ENCODE measurements around the gene TIMM29. TPM values are rescaled to one million over a fixed set of nuclear protein-coding genes. Genes with fewer than 3 reads are reported as not detected.

The TIMM29 gene
- total RNA-seq, 2 experiments from 2014 or later: 22.6 to 24.8 TPM

GRCh38 chr19:10921199-10921909 lies 7.3 kb upstream of the TIMM29 start:
- no peak for TF ChIP-seq CTCF (IDR thresholded peaks at IDR 0.05)
- no peaks in the 10 kb centered on the region for H3K27me3 ChIP-seq (ENCODE audit: control insufficient read depth in 1 of 2, insufficient read depth in 2 of 2, low read length in 2 of 2)
- H3K4me1 Mint-ChIP-seq (ENCODE audit: low read depth): no peaks in the 10 kb centered on the region
- ATAC-seq (ENCODE audit: poor library complexity) (no peak), DNase-seq (no peak)
- no peak overlapping the region for H3K27ac Mint-ChIP-seq
- H3K4me3 ChIP-seq (ENCODE audit: low read length): no peak overlapping the region
- ChIA-PET CTCF (no interaction called here), POLR2A (no interaction called here)
- no peaks in the 10 kb centered on the region for H3K9me3 ChIP-seq (ENCODE audit: control insufficient read depth in 1 of 2, insufficient read depth in 1 of 2, low read length in 2 of 2)
- H3K27me3 Mint-ChIP-seq: no peaks in the 10 kb centered on the region
- no peaks in the 10 kb centered on the region for H3K9me3 Mint-ChIP-seq
- intact Hi-C loops (cut with DNase I, micrococcal nuclease): loop anchor here (10.0 kb wide), 2 partner anchors 47 to 453 kb away; partner anchors contain the start of genes CARM1 (in 1 of the 2) and SWSAP1 (in 1 of the 2)
- H3K36me3 ChIP-seq (ENCODE audit: insufficient read depth, low read length): peaks cover 43% of the 10 kb centered on the region
- no peaks in the 10 kb centered on the region for H3K4me1 ChIP-seq (ENCODE audit: insufficient read depth, low read length)
- no peak overlapping the region for H3K27ac ChIP-seq (ENCODE audit: low read depth in 1 of 2, low read length in 2 of 2)
- peaks cover 42% of the 10 kb centered on the region for H3K36me3 Mint-ChIP-seq (ENCODE audit: low read depth)
- H3K4me3 Mint-ChIP-seq: no peak overlapping the region

- ATAC-seq (ENCODE audit: poor library complexity) (no peak), DNase-seq (peak in 1 of 14 experiments; percentile 18)
- Mint-ChIP-seq H3K27me3 (no peaks in the 10 kb centered on the region), H3K4me1 (ENCODE audit: low read depth) (peaks cover under 1% of the 10 kb centered on the region), H3K36me3 (ENCODE audit: low read depth) (peaks cover 42% of the 10 kb centered on the region), H3K4me3 (no peak overlapping the region), H3K9me3 (no peaks in the 10 kb centered on the region), H3K27ac (no peak overlapping the region)
- ChIA-PET POLR2A (no interaction called here), CTCF (no interaction called here)
- no peak overlapping the region for H3K4me3 ChIP-seq (ENCODE audit: low read length)
- H3K36me3 ChIP-seq (ENCODE audit: insufficient read depth, low read length): peaks cover 40% of the 10 kb centered on the region
- peaks cover under 1% of the 10 kb centered on the region for H3K4me1 ChIP-seq (ENCODE audit: insufficient read depth, low read length)
- intact Hi-C loops (cut with DNase I, micrococcal nuclease): loop anchor here (10.0 kb wide), 2 partner anchors 47 to 453 kb away; partner anchors contain the start of genes CARM1 (in 1 of the 2) and SWSAP1 (in 1 of the 2)
- H3K9me3 ChIP-seq (ENCODE audit: control insufficient read depth in 1 of 2, insufficient read depth in 1 of 2, low read length in 2 of 2): no peaks in the 10 kb centered on the region
- H3K27me3 ChIP-seq (ENCODE audit: control insufficient read depth in 1 of 2, insufficient read depth in 2 of 2, low read length in 2 of 2): no peaks in the 10 kb centered on the region
- no peak overlapping the region for H3K27ac ChIP-seq (ENCODE audit: low read depth in 1 of 2, low read length in 2 of 2)
- TF ChIP-seq CTCF (IDR thresholded peaks at IDR 0.05): no peak
Measured at GRCh38 chr19:10921910-10922637, 6.5 kb upstream of the TIMM29 start.

GRCh38 chr19:10922638-10923014 lies 6.0 kb upstream of the TIMM29 start:
- no peaks in the 10 kb centered on the region for H3K9me3 ChIP-seq (ENCODE audit: control insufficient read depth in 1 of 2, insufficient read depth in 1 of 2, low read length in 2 of 2)
- DNase-seq (no peak), ATAC-seq (ENCODE audit: poor library complexity) (no peak)
- ChIA-PET POLR2A (no interaction called here), CTCF (no interaction called here)
- H3K4me3 ChIP-seq (ENCODE audit: low read length): no peak overlapping the region
- no peak overlapping the region for H3K27ac ChIP-seq (ENCODE audit: low read depth in 1 of 2, low read length in 2 of 2)
- Mint-ChIP-seq H3K27me3 (no peaks in the 10 kb centered on the region), H3K9me3 (no peaks in the 10 kb centered on the region), H3K36me3 (ENCODE audit: low read depth) (peaks cover 42% of the 10 kb centered on the region), H3K4me1 (ENCODE audit: low read depth) (peaks cover 6% of the 10 kb centered on the region), H3K4me3 (no peak overlapping the region), H3K27ac (no peak overlapping the region)
- H3K27me3 ChIP-seq (ENCODE audit: control insufficient read depth in 1 of 2, insufficient read depth in 2 of 2, low read length in 2 of 2): no peaks in the 10 kb centered on the region
- TF ChIP-seq CTCF (IDR thresholded peaks at IDR 0.05): no peak
- intact Hi-C loops (cut with DNase I, micrococcal nuclease): loop anchor here (10.0 kb wide), 2 partner anchors 48 to 452 kb away; partner anchors contain the start of genes CARM1 (in 1 of the 2) and SWSAP1 (in 1 of the 2)
- peaks cover 40% of the 10 kb centered on the region for H3K36me3 ChIP-seq (ENCODE audit: insufficient read depth, low read length)
- peaks cover 6% of the 10 kb centered on the region for H3K4me1 ChIP-seq (ENCODE audit: insufficient read depth, low read length)

Measured in CD4-positive, alpha-beta T cell (primary cell).